AG10803 (cell line): Measurements from ENCODE around the gene TMEM108.

Source experiments
- DNase-seq: peaks from one replicate; pipeline ENCODE4 v3.0.0; 2010; ENCODE audit warnings: low read depth
- H3K4me3 ChIP-seq: 2 replicates; pipeline ENCODE4 v1.5.1; 2011; ENCODE audit warnings: mild to moderate bottlenecking, low read length, control low read depth
- TF ChIP-seq, protein P1 (sequence below): conservative IDR thresholded peaks from 2 replicates; pipeline ENCODE4 v1.5.1; 2011; ENCODE audit warnings: mild to moderate bottlenecking, low read length, control low read depth, inconsistent platforms

TMEM108 gene

GRCh38 chr3:133329626-133330025, 291.4 kb downstream of the TMEM108 start:
- TF ChIP-seq, protein P1, sequence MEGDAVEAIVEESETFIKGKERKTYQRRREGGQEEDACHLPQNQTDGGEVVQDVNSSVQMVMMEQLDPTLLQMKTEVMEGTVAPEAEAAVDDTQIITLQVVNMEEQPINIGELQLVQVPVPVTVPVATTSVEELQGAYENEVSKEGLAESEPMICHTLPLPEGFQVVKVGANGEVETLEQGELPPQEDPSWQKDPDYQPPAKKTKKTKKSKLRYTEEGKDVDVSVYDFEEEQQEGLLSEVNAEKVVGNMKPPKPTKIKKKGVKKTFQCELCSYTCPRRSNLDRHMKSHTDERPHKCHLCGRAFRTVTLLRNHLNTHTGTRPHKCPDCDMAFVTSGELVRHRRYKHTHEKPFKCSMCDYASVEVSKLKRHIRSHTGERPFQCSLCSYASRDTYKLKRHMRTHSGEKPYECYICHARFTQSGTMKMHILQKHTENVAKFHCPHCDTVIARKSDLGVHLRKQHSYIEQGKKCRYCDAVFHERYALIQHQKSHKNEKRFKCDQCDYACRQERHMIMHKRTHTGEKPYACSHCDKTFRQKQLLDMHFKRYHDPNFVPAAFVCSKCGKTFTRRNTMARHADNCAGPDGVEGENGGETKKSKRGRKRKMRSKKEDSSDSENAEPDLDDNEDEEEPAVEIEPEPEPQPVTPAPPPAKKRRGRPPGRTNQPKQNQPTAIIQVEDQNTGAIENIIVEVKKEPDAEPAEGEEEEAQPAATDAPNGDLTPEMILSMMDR: no peak
- H3K4me3 ChIP-seq: no peak overlapping the region
- DNase-seq: no peak

DNA sequence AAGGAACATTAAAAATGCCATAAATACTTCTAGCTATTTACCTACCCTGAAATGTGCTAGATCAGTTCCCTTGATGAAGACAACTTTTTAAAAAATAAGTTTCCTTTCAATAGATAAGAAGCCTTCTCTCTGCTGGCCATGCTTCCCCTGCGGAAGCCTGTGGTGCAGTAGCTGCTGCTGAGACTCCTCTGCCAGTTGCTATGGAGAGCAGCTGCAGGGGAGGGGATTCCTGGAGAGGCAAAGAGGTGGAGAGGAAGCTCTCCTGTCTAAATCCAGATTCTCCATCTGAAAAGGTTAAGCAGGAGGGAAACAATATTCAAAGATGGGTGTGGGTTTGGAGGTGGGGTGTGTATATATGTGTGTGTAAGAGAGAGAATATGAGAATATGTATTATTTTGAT, 291.9 kb downstream of the TMEM108 start:
- no peak for DNase-seq
- TF ChIP-seq, protein P1: no peak
- no peak overlapping the region for H3K4me3 ChIP-seq

- no peak overlapping the region for H3K4me3 ChIP-seq
- TF ChIP-seq, protein P1: no peak
- DNase-seq: no peak
Measured at GRCh38 chr3:133330522-133330921, 292.3 kb downstream of the TMEM108 start.

- H3K4me3 ChIP-seq: no peak overlapping the region
- TF ChIP-seq, protein P1: no peak
- no peak for DNase-seq
Measured at GRCh38 chr3:133354721-133355120, 316.5 kb downstream of the TMEM108 start.

DNA sequence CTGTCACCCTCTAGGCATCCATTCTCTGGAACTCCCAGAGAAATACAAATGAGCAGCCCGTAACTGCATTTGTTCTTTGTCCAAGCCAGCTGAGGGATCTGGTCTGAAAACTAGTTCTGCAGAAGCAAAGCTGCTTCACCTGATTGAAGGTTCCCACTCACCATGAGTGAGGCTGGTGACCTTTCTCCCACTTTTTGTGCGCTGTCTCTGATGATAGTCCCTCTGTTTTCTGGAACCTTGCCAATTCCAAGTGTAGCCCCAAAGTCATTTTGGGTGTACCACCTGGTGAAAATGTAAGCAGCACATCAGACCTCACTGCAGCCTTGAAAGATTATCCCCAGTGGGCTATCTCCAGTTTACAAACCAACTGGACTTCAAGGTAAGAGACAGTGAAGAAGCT, 322.3 kb downstream of the TMEM108 start:
- TF ChIP-seq, protein P1: no peak
- DNase-seq: no peak
- H3K4me3 ChIP-seq: no peak overlapping the region

DNA sequence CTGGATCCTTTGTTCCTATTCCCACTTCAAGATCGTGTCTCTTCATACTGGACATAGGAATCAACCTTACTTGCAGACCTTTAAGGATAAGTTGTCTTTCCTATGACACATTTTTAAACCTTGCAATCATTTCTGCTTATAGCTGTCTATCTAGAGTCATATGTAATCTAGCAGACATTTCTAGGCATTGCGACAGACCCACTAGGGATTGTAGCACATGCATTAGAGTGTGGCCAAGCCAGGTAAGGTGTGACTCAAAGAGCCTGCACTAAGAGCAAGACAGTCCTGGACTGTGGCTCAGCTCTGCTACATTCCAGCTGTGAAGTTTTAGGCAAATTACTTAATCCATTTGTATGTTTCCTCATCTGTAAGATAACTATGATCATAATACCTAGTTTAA, 322.8 kb downstream of the TMEM108 start:
- TF ChIP-seq, protein P1: no peak
- DNase-seq: no peak
- H3K4me3 ChIP-seq: no peak overlapping the region

- no peak for DNase-seq
- no peak overlapping the region for H3K4me3 ChIP-seq
- TF ChIP-seq, protein P1: no peak
Measured at GRCh38 chr3:133361435-133361834, 323.2 kb downstream of the TMEM108 start.
